ENCODE measurements around the gene C2CD5.

The C2CD5 gene

DNA sequence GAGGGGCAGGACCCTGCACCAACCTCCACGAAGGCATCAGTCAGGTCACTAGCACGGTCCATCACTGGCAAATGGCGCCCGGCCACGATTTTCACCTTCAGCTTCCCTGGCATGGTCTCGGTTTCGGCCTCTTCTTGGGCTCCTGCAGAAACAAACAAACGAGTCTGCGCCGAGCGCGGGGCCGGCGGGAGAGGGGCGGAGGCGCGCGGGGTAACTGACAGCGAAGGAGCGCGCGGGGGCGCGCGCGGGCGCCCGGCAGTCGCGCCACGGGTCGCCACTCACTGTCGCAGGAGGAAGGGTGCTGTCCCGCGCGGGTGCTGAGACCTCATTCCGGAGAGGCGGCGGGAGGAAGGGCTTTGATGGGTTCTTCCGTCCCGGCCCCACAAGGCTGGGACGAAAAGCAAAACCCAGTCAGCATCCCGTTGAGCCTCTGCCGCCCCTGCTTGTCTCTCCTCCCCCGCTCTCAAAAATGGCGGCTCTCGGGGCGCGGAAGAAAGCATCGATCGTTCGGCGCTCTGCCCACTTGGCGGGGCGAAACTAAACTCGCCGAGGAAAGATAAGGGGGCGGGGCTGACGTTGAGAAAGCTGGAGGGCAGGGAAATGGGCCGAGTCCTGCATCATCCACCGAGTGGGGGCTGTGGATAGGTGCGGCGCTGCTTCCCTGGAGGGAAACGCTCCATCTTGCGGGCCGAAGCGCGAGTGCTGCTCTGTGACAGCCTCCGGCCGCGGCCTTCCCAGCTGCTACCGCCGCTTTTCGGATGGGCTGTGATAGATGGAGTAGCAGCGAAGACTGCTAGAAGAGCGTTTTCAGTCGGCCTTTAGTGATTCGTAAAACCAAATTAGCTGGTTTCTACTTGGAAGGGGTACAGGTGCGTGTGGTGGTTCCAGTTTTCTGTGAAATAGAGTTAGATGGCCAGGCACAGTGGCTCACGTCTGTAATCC is at the start of gene C2CD5:
Gene C2CD5, minus strand, starts transcription at position 505 of the 942 bp plus-strand sequence. Its CDS starts 392 bp downstream, at position 113.
- peak within 1 kb of the TSS; percentile 95 for H3K27ac ChIP-seq (ENCODE audit: low read length)
- no peaks in the 10 kb centered on the region for H3K9me2 ChIP-seq (replicated peaks; ENCODE audit: insufficient read depth, low read length)
- H2AFZ ChIP-seq (ENCODE audit: low read length): peak within 1 kb of the TSS; percentile 84
- peak within 1 kb of the TSS; percentile 93 for H3K4me3 ChIP-seq (ENCODE audit: low read length)
- H3F3A ChIP-seq (ENCODE audit: insufficient read depth, low read length): peaks cover 7% of the 10 kb centered on the region; the same call in 1 of the 2 replicates
- no peaks in the 10 kb centered on the region for H4K20me1 ChIP-seq (ENCODE audit: insufficient read depth, low read length)
- TF ChIP-seq EZH2phosphoT487 (IDR thresholded peaks at IDR 0.05; ENCODE audit: low read length): no peak
- TF ChIP-seq EZH2 (optimal IDR thresholded peaks at IDR 0.05; ENCODE audit: low read depth, low read length): no peak
- TF ChIP-seq, protein P1, sequence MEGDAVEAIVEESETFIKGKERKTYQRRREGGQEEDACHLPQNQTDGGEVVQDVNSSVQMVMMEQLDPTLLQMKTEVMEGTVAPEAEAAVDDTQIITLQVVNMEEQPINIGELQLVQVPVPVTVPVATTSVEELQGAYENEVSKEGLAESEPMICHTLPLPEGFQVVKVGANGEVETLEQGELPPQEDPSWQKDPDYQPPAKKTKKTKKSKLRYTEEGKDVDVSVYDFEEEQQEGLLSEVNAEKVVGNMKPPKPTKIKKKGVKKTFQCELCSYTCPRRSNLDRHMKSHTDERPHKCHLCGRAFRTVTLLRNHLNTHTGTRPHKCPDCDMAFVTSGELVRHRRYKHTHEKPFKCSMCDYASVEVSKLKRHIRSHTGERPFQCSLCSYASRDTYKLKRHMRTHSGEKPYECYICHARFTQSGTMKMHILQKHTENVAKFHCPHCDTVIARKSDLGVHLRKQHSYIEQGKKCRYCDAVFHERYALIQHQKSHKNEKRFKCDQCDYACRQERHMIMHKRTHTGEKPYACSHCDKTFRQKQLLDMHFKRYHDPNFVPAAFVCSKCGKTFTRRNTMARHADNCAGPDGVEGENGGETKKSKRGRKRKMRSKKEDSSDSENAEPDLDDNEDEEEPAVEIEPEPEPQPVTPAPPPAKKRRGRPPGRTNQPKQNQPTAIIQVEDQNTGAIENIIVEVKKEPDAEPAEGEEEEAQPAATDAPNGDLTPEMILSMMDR (IDR thresholded peaks at IDR 0.05; ENCODE audit: low read length): peak; percentile 30
- H3K27me3 ChIP-seq (replicated peaks; ENCODE audit: insufficient read depth, low read length): no peaks in the 10 kb centered on the region
- peak within 1 kb of the TSS; percentile 94 for H3K4me2 ChIP-seq (ENCODE audit: low read depth, low read length)
- H3K4me1 ChIP-seq (ENCODE audit: low read length): peaks cover 12% of the 10 kb centered on the region; the same call in 1 of the 2 replicates
- peak within 1 kb of the TSS; percentile 90 for H3K9ac ChIP-seq (ENCODE audit: low read length)
- H3K9me3 ChIP-seq (replicated peaks; ENCODE audit: insufficient read depth, low read length): no peaks in the 10 kb centered on the region
- H3K36me3 ChIP-seq (replicated peaks; ENCODE audit: insufficient read depth, low read length): no peaks in the 10 kb centered on the region
- peak; percentile 97 for DNase-seq
- peaks cover 42% of the 10 kb centered on the region for H3K79me2 ChIP-seq (ENCODE audit: low read length)

DNA sequence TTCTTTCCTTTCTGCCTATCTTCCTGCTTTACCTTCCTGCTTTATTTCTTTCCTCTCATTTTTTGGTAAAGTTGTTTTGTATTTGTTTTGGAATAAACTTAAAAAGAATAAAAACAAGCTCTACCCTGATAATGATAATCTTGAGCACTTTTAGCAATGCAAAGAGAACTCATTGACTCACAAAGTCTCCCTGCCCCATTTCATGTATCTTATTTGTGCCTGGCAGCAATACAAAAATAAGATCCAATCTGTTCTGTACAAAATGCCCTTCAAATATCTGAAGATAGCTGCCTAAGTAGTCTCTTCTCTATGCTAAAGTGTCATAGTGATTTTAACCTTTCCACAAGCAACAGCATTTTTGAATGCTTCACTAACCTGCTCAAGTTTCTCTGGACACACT is 49.5 kb upstream of the C2CD5 start:
- H3K9me2 ChIP-seq (replicated peaks; ENCODE audit: insufficient read depth, low read length): no peaks in the 10 kb centered on the region
- H3K9me3 ChIP-seq (replicated peaks; ENCODE audit: insufficient read depth, low read length): no peaks in the 10 kb centered on the region
- H2AFZ ChIP-seq (ENCODE audit: low read length): no peak overlapping the region
- H3K4me2 ChIP-seq (ENCODE audit: low read depth, low read length): no peak overlapping the region
- no peaks in the 10 kb centered on the region for H3K36me3 ChIP-seq (replicated peaks; ENCODE audit: insufficient read depth, low read length)
- H3K9ac ChIP-seq (ENCODE audit: low read length): no peak overlapping the region
- H3K4me1 ChIP-seq (ENCODE audit: low read length): no peaks in the 10 kb centered on the region
- no peaks in the 10 kb centered on the region for H3F3A ChIP-seq (ENCODE audit: insufficient read depth, low read length)
- no peaks in the 10 kb centered on the region for H3K79me2 ChIP-seq (ENCODE audit: low read length)
- no peaks in the 10 kb centered on the region for H3K27me3 ChIP-seq (replicated peaks; ENCODE audit: insufficient read depth, low read length)
- no peak for DNase-seq
- TF ChIP-seq EZH2phosphoT487 (IDR thresholded peaks at IDR 0.05; ENCODE audit: low read length): no peak
- TF ChIP-seq, protein P1 (IDR thresholded peaks at IDR 0.05; ENCODE audit: low read length): no peak
- H4K20me1 ChIP-seq (ENCODE audit: insufficient read depth, low read length): no peaks in the 10 kb centered on the region
- H3K4me3 ChIP-seq (ENCODE audit: low read length): no peak overlapping the region
- no peak overlapping the region for H3K27ac ChIP-seq (ENCODE audit: low read length)

DNA sequence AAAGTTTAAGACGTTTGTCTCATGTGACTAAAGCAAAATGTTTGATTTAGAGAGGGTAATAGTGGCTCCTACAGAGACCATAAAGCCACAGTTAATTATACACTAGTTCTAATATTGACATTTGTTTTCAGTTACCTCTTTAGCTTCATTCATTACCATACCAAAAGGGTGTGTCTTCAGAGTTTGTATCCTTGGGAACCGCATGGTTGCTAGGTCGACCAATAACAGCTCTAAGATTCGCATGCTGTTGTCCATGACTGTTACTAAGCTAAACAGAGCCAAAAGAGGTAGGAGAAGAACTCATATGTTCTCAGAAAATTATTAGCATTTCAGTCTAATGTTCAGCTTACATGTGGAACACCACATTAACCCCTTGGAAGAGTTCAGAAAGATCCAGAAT is 44.5 kb upstream of the C2CD5 start:
- Histone ChIP-seq H3K9me2 (replicated peaks; ENCODE audit: insufficient read depth, low read length) (no peaks in the 10 kb centered on the region), H3K4me1 (ENCODE audit: low read length) (no peaks in the 10 kb centered on the region), H3K9me3 (replicated peaks; ENCODE audit: insufficient read depth, low read length) (no peaks in the 10 kb centered on the region), H3K79me2 (ENCODE audit: low read length) (no peaks in the 10 kb centered on the region), H3K9ac (ENCODE audit: low read length) (no peak overlapping the region), H3F3A (ENCODE audit: insufficient read depth, low read length) (no peaks in the 10 kb centered on the region), H3K4me2 (ENCODE audit: low read depth, low read length) (no peak overlapping the region), H3K4me3 (ENCODE audit: low read length) (no peak overlapping the region), H3K36me3 (replicated peaks; ENCODE audit: insufficient read depth, low read length) (no peaks in the 10 kb centered on the region), H3K27ac (ENCODE audit: low read length) (no peak overlapping the region), H4K20me1 (ENCODE audit: insufficient read depth, low read length) (no peaks in the 10 kb centered on the region), H2AFZ (ENCODE audit: low read length) (no peak overlapping the region), H3K27me3 (replicated peaks; ENCODE audit: insufficient read depth, low read length) (no peaks in the 10 kb centered on the region)
- TF ChIP-seq EZH2 (optimal IDR thresholded peaks at IDR 0.05; ENCODE audit: low read depth, low read length) (no peak), EZH2phosphoT487 (IDR thresholded peaks at IDR 0.05; ENCODE audit: low read length) (no peak)
- TF ChIP-seq, protein P1 (IDR thresholded peaks at IDR 0.05; ENCODE audit: low read length): no peak
- DNase-seq: no peak
